H9 (cell line): ENCODE measurements around the gene LIPC. TPM values are rescaled to one million over a fixed set of nuclear protein-coding genes. Genes with fewer than 3 reads are reported as not detected.

ENCODE experiments used
- DNase-seq: peaks from one replicate; pipeline ENCODE4 v3.0.0-alpha.2; 2017
- H2AFZ ChIP-seq: one replicate; pipeline ENCODE4 v1.6.1; 2013; ENCODE audit warnings: mild to moderate bottlenecking, low read length, control low read depth, moderate library complexity
- H2AK5ac ChIP-seq: 2 replicates; pipeline ENCODE4 v1.6.1; 2013; ENCODE audit warnings: low read length, control low read depth, mixed read lengths; ENCODE audit not compliant: insufficient read length
- H2BK120ac ChIP-seq: one replicate; pipeline ENCODE4 v1.6.1; 2013; ENCODE audit warnings: low read depth, mild to moderate bottlenecking, low read length, control low read depth, inconsistent platforms; ENCODE audit not compliant: poor library complexity, severe bottlenecking
- H2BK12ac ChIP-seq: 2 replicates; pipeline ENCODE4 v1.6.1; 2013; ENCODE audit warnings: low read length, control low read depth, mixed read lengths, low read depth; ENCODE audit not compliant: insufficient read length
- H2BK15ac ChIP-seq: 2 replicates; pipeline ENCODE4 v1.6.1; 2013; ENCODE audit warnings: low read depth, low read length, control low read depth
- H2BK20ac ChIP-seq: one replicate; pipeline ENCODE4 v1.6.1; 2013; ENCODE audit warnings: low read depth, mild to moderate bottlenecking, low read length, control low read depth, inconsistent platforms; ENCODE audit not compliant: poor library complexity, severe bottlenecking
- H2BK5ac ChIP-seq: 2 replicates; pipeline ENCODE4 v1.6.1; 2013; ENCODE audit warnings: low read length, control low read depth, mixed read lengths; ENCODE audit not compliant: insufficient read length
- H3K14ac ChIP-seq: 2 replicates; pipeline ENCODE4 v1.6.1; 2013; ENCODE audit warnings: low read length, control low read depth; ENCODE audit not compliant: insufficient read depth
- H3K18ac ChIP-seq: 2 replicates; pipeline ENCODE4 v1.6.1; 2013; ENCODE audit warnings: low read depth, mild to moderate bottlenecking, mixed read lengths, low read length, control low read depth; ENCODE audit not compliant: insufficient read length
- H3K23ac ChIP-seq: 2 replicates; pipeline ENCODE4 v1.6.1; 2013; ENCODE audit warnings: low read length, control low read depth, mixed read lengths, low read depth; ENCODE audit not compliant: insufficient read length
- H3K23me2 ChIP-seq: 2 replicates; pipeline ENCODE4 v1.6.1; 2013; ENCODE audit warnings: low read depth, mild to moderate bottlenecking, mixed read lengths, low read length, control low read depth; ENCODE audit not compliant: insufficient read length, poor library complexity, severe bottlenecking
- H3K27ac ChIP-seq: 2 replicates; pipeline ENCODE4 v1.5.1; 2013; ENCODE audit warnings: low read length, control low read depth, mixed read lengths, low read depth; ENCODE audit not compliant: insufficient read length
- H3K27me3 ChIP-seq: 2 replicates; pipeline ENCODE4 v1.6.1; 2013; ENCODE audit warnings: low read length, control low read depth, inconsistent platforms; ENCODE audit not compliant: insufficient read depth
- H3K4ac ChIP-seq: 2 replicates; pipeline ENCODE4 v1.6.1; 2013; ENCODE audit warnings: low read depth, mild to moderate bottlenecking, control low read depth, inconsistent platforms, low read length, moderate library complexity
- H3K4me1 ChIP-seq: 2 replicates; pipeline ENCODE4 v1.6.1; 2013; ENCODE audit warnings: low read length, control low read depth, inconsistent platforms; ENCODE audit not compliant: insufficient read depth
- H3K4me2 ChIP-seq: 2 replicates; pipeline ENCODE4 v1.6.1; 2013; ENCODE audit warnings: low read length, control low read depth, mixed read lengths; ENCODE audit not compliant: insufficient read length, insufficient read depth
- H3K56ac ChIP-seq: 2 replicates; pipeline ENCODE4 v1.6.1; 2013; ENCODE audit warnings: low read depth, mild to moderate bottlenecking, mixed read lengths, low read length, control low read depth; ENCODE audit not compliant: insufficient read length
- H3K79me1 ChIP-seq: 2 replicates; pipeline ENCODE4 v1.6.1; 2013; ENCODE audit warnings: low read depth, mild to moderate bottlenecking, moderate library complexity, low read length, control low read depth, inconsistent platforms; ENCODE audit not compliant: insufficient read depth, poor library complexity, severe bottlenecking
- H3K79me2 ChIP-seq: 2 replicates; pipeline ENCODE4 v1.6.1; 2013; ENCODE audit warnings: low read length, control low read depth, inconsistent platforms; ENCODE audit not compliant: insufficient read depth
- H3K9ac ChIP-seq: 2 replicates; pipeline ENCODE4 v1.6.1; 2013; ENCODE audit warnings: low read length, control low read depth, mixed read lengths; ENCODE audit not compliant: insufficient read length; ENCODE audit errors: extremely low read depth
- H3K9me3 ChIP-seq: one replicate; pipeline ENCODE4 v1.6.1; 2013; ENCODE audit warnings: low read depth, low read length, inconsistent platforms; ENCODE audit not compliant: control insufficient read depth
- H3T11ph ChIP-seq: one replicate; pipeline ENCODE4 v1.6.1; 2013; ENCODE audit warnings: mild to moderate bottlenecking, low read length, control low read depth, inconsistent platforms
- H4K20me1 ChIP-seq: one replicate; pipeline ENCODE4 v1.6.1; 2013; ENCODE audit not compliant: control insufficient read depth, insufficient read length, insufficient read depth
- H4K5ac ChIP-seq: 2 replicates; pipeline ENCODE4 v1.6.1; 2013; ENCODE audit warnings: low read depth, mild to moderate bottlenecking, mixed read lengths, low read length, control low read depth; ENCODE audit not compliant: insufficient read length
- H4K8ac ChIP-seq: replicated peaks from 2 replicates; pipeline ENCODE4 v1.6.1; 2013; ENCODE audit warnings: low read length, control low read depth, mixed read lengths, low read depth; ENCODE audit not compliant: insufficient read length
- H4K91ac ChIP-seq: 2 replicates; pipeline ENCODE4 v1.6.1; 2013; ENCODE audit warnings: low read depth, mild to moderate bottlenecking, moderate library complexity, mixed read lengths, low read length, control low read depth; ENCODE audit not compliant: insufficient read length
- H3K27ac Mint-ChIP-seq, 3 experiments: 2 replicates in 2 of 3; 3 replicates in 1 of 3; pipeline ENCODE4 v1.8.0; 2020 to 2021; ENCODE audit warnings: mixed read lengths in 3 of 3, mild to moderate bottlenecking in 1 of 3, moderate library complexity in 1 of 3
- H3K27me3 Mint-ChIP-seq: 2 replicates; pipeline ENCODE4 v1.8.0; 2021; ENCODE audit warnings: low read depth, mild to moderate bottlenecking, moderate library complexity, mixed read lengths
- H3K36me3 Mint-ChIP-seq, 3 experiments: 2 replicates in 2 of 3; 3 replicates in 1 of 3; pipeline ENCODE4 v1.8.0; 2020 to 2021; ENCODE audit warnings: low read depth in 3 of 3, mixed read lengths in 3 of 3; ENCODE audit not compliant: insufficient read depth in 1 of 3
- H3K4me1 Mint-ChIP-seq, 2 experiments: 2 replicates each; pipeline ENCODE4 v1.8.0; 2020; ENCODE audit warnings: mixed read lengths in 2 of 2
- H3K4me3 Mint-ChIP-seq, 2 experiments: 2 replicates in 1 of 2; 3 replicates in 1 of 2; pipeline ENCODE4 v1.8.0; 2020 to 2021; ENCODE audit warnings: mild to moderate bottlenecking in 2 of 2, mixed read lengths in 2 of 2, moderate library complexity in 1 of 2
- H3K9me3 Mint-ChIP-seq, 2 experiments: 2 replicates in 1 of 2; 3 replicates in 1 of 2; pipeline ENCODE4 v1.8.0; 2020; ENCODE audit warnings: mild to moderate bottlenecking in 2 of 2, mixed read lengths in 2 of 2, moderate library complexity in 1 of 2
- WGBS: extraction: QIAGEN DNeasy Blood & Tissue Kit; methylation state at CpG from one replicate; pipeline ENCODE4 v1.1.7; 2013; ENCODE audit warnings: missing lambda C conversion rate, low lambda C conversion rate, mixed read lengths; ENCODE audit not compliant: insufficient read length; ENCODE audit errors: extremely low coverage; 5-methylcytosine and 5-hydroxymethylcytosine counted together
- total RNA-seq: library from RNA; stranded (reverse); gene quantifications from 2 replicates; pipeline ENCODE4 v1.2.1, GENCODE V29; 2021
- TF ChIP-seq, protein P1 (sequence below): fragments of 200-600 bp; sonication (generic); conservative IDR thresholded peaks from 3 replicates; pipeline ENCODE4 v1.8.0; 2021; ENCODE audit warnings: antibody characterized with exemption, mild to moderate bottlenecking

The LIPC gene
- total RNA-seq, 1 experiment from 2014 or later = not detected

DNA sequence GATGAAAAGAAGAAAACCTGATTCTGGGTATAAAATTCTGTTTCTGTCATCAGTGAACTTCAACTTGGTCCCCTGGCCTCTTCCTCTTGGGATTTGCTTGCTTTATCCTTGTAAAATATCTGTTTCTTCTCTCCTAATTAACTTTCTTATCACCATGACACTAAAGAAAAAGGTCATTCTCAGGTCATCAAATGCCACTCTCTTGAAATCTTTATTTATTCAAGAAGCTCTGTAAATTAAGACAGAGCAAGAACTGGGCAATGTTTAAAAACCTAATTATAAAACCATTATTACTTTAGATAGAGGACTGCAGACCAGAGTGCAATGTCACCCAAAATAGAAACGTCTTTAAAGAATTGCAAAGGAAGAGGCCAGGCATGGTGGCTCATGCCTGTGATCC is 6.0 kb upstream of the LIPC start:
- H2BK15ac ChIP-seq = no peak overlapping the region
- no peak overlapping the region for H4K5ac ChIP-seq
- no peak overlapping the region for H2AFZ ChIP-seq
- H3K4ac ChIP-seq = no peak overlapping the region
- H3K27me3 ChIP-seq = no peaks in the 10 kb centered on the region
- H3K4me1 ChIP-seq = no peaks in the 10 kb centered on the region
- no peak overlapping the region for H3K9ac ChIP-seq
- no peak overlapping the region for H2BK20ac ChIP-seq
- no peaks in the 10 kb centered on the region for H3K79me1 ChIP-seq
- no peak overlapping the region for H3T11ph ChIP-seq
- no peak overlapping the region for H3K4me2 ChIP-seq
- no peaks in the 10 kb centered on the region for H3K9me3 ChIP-seq
- H2BK12ac ChIP-seq = no peak overlapping the region
- Mint-ChIP-seq H3K9me3 (no peaks in the 10 kb centered on the region), H3K36me3 (no peaks in the 10 kb centered on the region), H3K4me3 (no peak overlapping the region), H3K27me3 (no peaks in the 10 kb centered on the region), H3K4me1 (no peaks in the 10 kb centered on the region), H3K27ac (no peak overlapping the region)
- H2BK5ac ChIP-seq = no peak overlapping the region
- H3K79me2 ChIP-seq = no peaks in the 10 kb centered on the region
- no peak for DNase-seq
- H3K14ac ChIP-seq = no peak overlapping the region
- no peaks in the 10 kb centered on the region for H4K20me1 ChIP-seq
- H3K18ac ChIP-seq = no peak overlapping the region
- H3K56ac ChIP-seq = no peak overlapping the region
- H3K23ac ChIP-seq = no peak overlapping the region
- H3K23me2 ChIP-seq = no peaks in the 10 kb centered on the region
- no CpG with 5 or more reads among the region's 1 CpG for WGBS
- H2AK5ac ChIP-seq = no peak overlapping the region
- no peak overlapping the region for H4K91ac ChIP-seq
- H3K27ac ChIP-seq = no peak overlapping the region
- H4K8ac ChIP-seq = no peak overlapping the region
- H2BK120ac ChIP-seq = no peak overlapping the region
- TF ChIP-seq, protein P1, sequence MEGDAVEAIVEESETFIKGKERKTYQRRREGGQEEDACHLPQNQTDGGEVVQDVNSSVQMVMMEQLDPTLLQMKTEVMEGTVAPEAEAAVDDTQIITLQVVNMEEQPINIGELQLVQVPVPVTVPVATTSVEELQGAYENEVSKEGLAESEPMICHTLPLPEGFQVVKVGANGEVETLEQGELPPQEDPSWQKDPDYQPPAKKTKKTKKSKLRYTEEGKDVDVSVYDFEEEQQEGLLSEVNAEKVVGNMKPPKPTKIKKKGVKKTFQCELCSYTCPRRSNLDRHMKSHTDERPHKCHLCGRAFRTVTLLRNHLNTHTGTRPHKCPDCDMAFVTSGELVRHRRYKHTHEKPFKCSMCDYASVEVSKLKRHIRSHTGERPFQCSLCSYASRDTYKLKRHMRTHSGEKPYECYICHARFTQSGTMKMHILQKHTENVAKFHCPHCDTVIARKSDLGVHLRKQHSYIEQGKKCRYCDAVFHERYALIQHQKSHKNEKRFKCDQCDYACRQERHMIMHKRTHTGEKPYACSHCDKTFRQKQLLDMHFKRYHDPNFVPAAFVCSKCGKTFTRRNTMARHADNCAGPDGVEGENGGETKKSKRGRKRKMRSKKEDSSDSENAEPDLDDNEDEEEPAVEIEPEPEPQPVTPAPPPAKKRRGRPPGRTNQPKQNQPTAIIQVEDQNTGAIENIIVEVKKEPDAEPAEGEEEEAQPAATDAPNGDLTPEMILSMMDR = no peak
